Measurements from ENCODE around the gene MAD1L1. TPM values are rescaled to one million over a fixed set of nuclear protein-coding genes. Genes with fewer than 3 reads are reported as not detected.
"Not testable (repeated sequence)": the region's sequence is repeated elsewhere in the genome, so short reads cannot be mapped to it uniquely, and the experiment has no call there.

The MAD1L1 gene
- total RNA-seq, 4 donors from 2014 or later: 8.0 to 52.7 (median 26.7) TPM

GRCh38 chr7:1815551-1816281, 417.0 kb downstream of the MAD1L1 start:
- DNase-seq; intact Hi-C loops (cut with DNase I; ENCODE audit: low total_unique reads); H3K27me3 ChIP-seq; H3K27ac ChIP-seq; H3K4me1 ChIP-seq; H3K4me3 ChIP-seq; H3K36me3 ChIP-seq; H3K9me3 ChIP-seq; in situ Hi-C loops (cut with MboI; ENCODE audit: low pct_ligation_motif_present in 1 of 4, low pct_unique_long_range_greater_than_20kb in 1 of 4, low sequenced_read_pairs in 3 of 4): not testable (repeated sequence)
- 89% methylated on average over 27 of the region's 36 CpGs; no CpG with 5 or more reads in 1 of the 2 donors for WGBS, 2 donors (ENCODE audit: low coverage in 1 of 2)

DNA sequence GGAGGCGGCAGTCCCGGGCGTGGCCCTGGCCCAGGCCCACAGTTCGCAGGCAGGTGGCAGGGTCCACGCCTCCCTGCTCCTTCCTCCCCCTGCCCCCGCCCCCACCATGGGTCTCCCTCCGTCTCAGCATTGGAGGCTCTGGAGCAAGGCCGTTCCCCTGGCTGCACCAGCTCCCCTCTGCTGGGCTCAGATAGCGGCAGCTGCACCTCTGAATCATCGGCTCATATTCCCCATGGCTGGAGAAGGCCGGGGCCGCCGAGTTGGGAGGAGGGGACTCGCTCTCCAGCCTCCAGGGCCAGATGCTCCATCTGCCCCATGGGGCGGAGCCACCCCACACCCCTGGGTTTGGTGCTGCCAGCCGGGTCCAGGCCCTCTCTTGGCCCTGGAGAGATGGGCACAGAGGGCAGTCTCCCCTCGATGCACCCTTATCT, 417.7 kb downstream of the MAD1L1 start:
- H3K4me1 ChIP-seq: no peaks in the 10 kb centered on the region
- no peak for DNase-seq
- no peaks in the 10 kb centered on the region for H3K27me3 ChIP-seq
- WGBS, 2 donors (ENCODE audit: low coverage in 1 of 2): 30 to 67% methylated on average over 2 to 14 of the region's 17 CpGs
- intact Hi-C loops (cut with DNase I; ENCODE audit: low total_unique reads) (no loop called here), in situ Hi-C loops (cut with MboI; ENCODE audit: low pct_ligation_motif_present in 1 of 4, low pct_unique_long_range_greater_than_20kb in 1 of 4, low sequenced_read_pairs in 3 of 4) (no loop called here)
- TF ChIP-seq POLR2A (IDR thresholded peaks at IDR 0.05) (no peak), EP300 (IDR thresholded peaks at IDR 0.05; ENCODE audit: low read depth) (no peak), POLR2AphosphoS5 (IDR thresholded peaks at IDR 0.05) (no peak), CTCF (IDR thresholded peaks at IDR 0.05) (no peak)
- H3K36me3 ChIP-seq: no peaks in the 10 kb centered on the region
- no peak overlapping the region for H3K4me3 ChIP-seq
- no peak overlapping the region for H3K27ac ChIP-seq
- no peaks in the 10 kb centered on the region for H3K9me3 ChIP-seq

DNA sequence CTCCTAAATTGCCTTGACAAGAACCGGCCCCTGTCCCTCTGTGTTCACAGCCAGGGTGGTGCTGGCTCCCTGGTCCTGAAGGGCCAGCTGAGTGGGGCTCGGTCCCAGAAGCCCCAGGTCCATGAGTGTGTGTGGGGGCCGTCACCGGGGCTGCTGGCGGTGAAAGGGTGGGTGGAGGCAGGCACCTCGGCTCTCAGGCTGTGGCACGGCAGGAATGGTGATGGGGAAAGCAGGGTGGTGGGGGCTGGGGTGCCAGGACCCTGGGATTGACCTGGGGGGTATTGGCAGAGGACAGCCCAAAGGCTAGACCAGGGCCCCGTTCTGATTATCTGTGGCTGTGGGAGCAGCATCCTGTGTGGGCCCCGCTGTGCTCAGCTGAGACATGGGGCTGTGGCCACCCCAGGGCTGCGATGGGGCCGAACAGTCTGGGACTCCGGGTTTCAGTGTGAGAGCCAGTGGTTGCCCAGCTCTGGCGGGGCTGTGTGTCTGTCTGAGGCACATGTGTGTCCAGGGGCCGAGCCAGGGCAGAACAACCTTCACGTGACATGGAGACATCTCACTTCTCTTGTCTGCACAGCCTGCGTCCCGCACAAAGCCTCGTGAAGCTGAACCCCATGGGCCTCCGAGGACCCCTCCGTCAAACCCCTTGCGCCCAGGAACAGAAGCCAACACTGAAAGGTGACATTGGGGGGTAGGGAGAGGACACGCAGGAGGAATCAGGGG, 418.5 kb downstream of the MAD1L1 start:
- TF ChIP-seq POLR2A (IDR thresholded peaks at IDR 0.05) (no peak), EP300 (IDR thresholded peaks at IDR 0.05; ENCODE audit: low read depth) (no peak), POLR2AphosphoS5 (IDR thresholded peaks at IDR 0.05) (no peak), CTCF (IDR thresholded peaks at IDR 0.05) (no peak)
- Histone ChIP-seq H3K4me3 (no peak overlapping the region), H3K27me3 (no peaks in the 10 kb centered on the region), H3K9me3 (no peaks in the 10 kb centered on the region), H3K4me1 (no peaks in the 10 kb centered on the region), H3K36me3 (no peaks in the 10 kb centered on the region), H3K27ac (no peak overlapping the region)
- 80% methylated on average over 22 of the region's 22 CpGs; no CpG with 5 or more reads in 1 of the 2 donors for WGBS, 2 donors (ENCODE audit: low coverage in 1 of 2)
- intact Hi-C loops (cut with DNase I; ENCODE audit: low total_unique reads) (no loop called here), in situ Hi-C loops (cut with MboI; ENCODE audit: low pct_ligation_motif_present in 1 of 4, low pct_unique_long_range_greater_than_20kb in 1 of 4, low sequenced_read_pairs in 3 of 4) (no loop called here)
- no peak for DNase-seq

DNA sequence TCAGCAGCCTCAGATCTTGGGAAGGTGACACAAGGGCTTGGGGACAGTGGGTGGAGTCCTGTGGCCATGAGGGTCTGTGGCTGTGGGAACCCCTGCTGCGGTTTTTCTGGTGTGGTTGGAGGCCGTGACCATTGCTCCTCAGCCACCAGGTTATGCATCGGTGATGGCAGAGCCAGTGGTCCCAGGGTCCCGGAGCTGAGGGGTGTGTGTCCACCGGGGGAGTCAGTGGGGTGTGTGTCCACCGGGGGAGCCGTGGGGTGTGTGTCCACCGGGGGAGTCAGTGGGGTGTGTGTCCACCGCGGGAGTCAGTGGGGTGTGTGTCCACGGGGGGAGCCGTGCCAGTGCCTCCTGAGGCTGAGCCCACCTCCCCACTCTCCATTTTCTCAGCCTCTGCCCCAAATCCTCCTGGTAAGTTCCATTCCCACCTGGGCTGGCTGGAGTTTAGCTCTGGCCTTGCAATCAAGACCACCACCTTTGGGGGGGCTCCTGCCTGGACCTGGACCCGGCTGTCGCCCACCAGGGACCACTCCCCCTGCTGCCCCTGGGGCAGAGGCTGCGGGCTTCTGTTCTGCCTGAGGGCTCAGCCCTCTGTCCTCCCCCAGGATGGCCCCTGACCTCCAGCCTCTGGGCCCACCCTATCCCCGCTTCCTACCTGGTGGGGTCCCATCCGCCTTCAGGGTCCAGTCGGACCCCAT, 419.2 kb downstream of the MAD1L1 start:
- intact Hi-C loops (cut with DNase I; ENCODE audit: low total_unique reads): no loop called here
- Histone ChIP-seq H3K4me3 (no peak overlapping the region), H3K36me3 (no peaks in the 10 kb centered on the region), H3K4me1 (no peaks in the 10 kb centered on the region), H3K27me3 (no peaks in the 10 kb centered on the region), H3K27ac (no peak overlapping the region), H3K9me3 (no peaks in the 10 kb centered on the region)
- 91% methylated on average over 15 of the region's 18 CpGs; no CpG with 5 or more reads in 1 of the 2 donors for WGBS, 2 donors (ENCODE audit: low coverage in 1 of 2)
- in situ Hi-C loops (cut with MboI; ENCODE audit: low pct_ligation_motif_present in 1 of 4, low pct_unique_long_range_greater_than_20kb in 1 of 4, low sequenced_read_pairs in 3 of 4): no loop called here
- no peak for TF ChIP-seq POLR2A (IDR thresholded peaks at IDR 0.05)
- TF ChIP-seq CTCF (IDR thresholded peaks at IDR 0.05): no peak
- TF ChIP-seq POLR2AphosphoS5 (IDR thresholded peaks at IDR 0.05): no peak
- no peak for TF ChIP-seq EP300 (IDR thresholded peaks at IDR 0.05; ENCODE audit: low read depth)
- no peak for DNase-seq
